Measurements from ENCODE around the gene CD58.

CD58 gene

GRCh38 chr1:116558140-116558549, 12.7 kb downstream of the CD58 start:
- Histone ChIP-seq H3K36me3 (ENCODE audit: control insufficient read depth, insufficient read depth, low read length) (no peaks in the 10 kb centered on the region), H3K27ac (ENCODE audit: low read length) (no peak overlapping the region), H3K9me3 (ENCODE audit: control insufficient read depth, insufficient read depth, low read length) (no peaks in the 10 kb centered on the region; the same call in 1 of the 2 replicates), H3K4me3 (ENCODE audit: low read length) (no peak overlapping the region), H3K4me1 (ENCODE audit: control insufficient read depth, insufficient read depth, low read length) (0 out of 2 replicates have a peak, but pooled peaks cover 1% of the 10 kb centered on the region), H3K27me3 (ENCODE audit: control insufficient read depth, insufficient read depth, low read length) (no peaks in the 10 kb centered on the region)
- no peak for DNase-seq (ENCODE audit: low read depth, low spot score)
- WGBS (ENCODE audit: insufficient coverage, insufficient read length) = no CpG with 5 or more reads among the region's 4 CpGs

- Histone ChIP-seq H3K27me3 (ENCODE audit: control insufficient read depth, insufficient read depth, low read length) (no peaks in the 10 kb centered on the region), H3K4me3 (ENCODE audit: low read length) (no peak overlapping the region), H3K27ac (ENCODE audit: low read length) (no peak overlapping the region), H3K36me3 (ENCODE audit: control insufficient read depth, insufficient read depth, low read length) (no peaks in the 10 kb centered on the region), H3K4me1 (ENCODE audit: control insufficient read depth, insufficient read depth, low read length) (0 out of 2 replicates have a peak, but pooled peaks cover 1% of the 10 kb centered on the region), H3K9me3 (ENCODE audit: control insufficient read depth, insufficient read depth, low read length) (no peaks in the 10 kb centered on the region)
- no CpG with 5 or more reads among the region's 4 CpGs for whole genome bisulfite sequencing (ENCODE audit: insufficient coverage, insufficient read length)
- DNase-seq (ENCODE audit: low read depth, low spot score) = no peak
These were observed 13.4 kb downstream of the CD58 start for GRCh38 chr1:116557323-116557878.

DNA sequence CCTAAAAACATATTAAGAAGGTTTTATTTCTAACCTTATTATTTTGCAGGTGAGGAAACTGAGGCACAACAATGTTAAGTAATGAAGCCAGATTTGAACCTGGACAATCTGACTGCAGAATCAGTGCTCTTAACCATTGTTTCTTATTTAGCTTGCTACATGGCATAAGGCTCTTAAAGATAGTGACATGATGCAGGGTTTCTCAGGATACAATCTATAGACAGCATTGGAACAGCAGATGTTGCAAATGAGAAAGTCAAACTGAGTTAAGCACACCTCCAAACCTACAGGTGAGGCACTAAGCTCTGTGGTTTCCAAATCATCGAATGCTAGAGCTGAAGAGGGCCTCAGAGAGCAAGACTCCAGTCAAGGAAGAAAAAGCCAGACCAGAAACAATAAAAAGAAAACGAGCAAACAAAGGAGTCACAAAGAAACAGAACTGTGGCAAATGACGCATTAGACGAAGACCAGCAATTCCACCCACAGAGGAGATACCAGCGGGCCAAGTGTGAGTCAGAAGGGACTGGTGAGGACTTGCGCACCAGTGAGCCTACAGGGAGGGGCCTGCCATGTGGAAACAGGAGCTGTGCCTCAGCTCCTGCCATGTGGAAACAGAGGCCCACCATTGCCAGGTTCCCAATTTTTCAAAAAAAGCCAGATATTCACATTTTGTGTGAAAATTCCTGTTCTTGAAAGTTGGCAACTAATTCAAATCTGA, 14.4 kb downstream of the CD58 start:
- H3K4me1 ChIP-seq (ENCODE audit: control insufficient read depth, insufficient read depth, low read length) = 0 out of 2 replicates have a peak, but pooled peaks cover 1% of the 10 kb centered on the region
- WGBS (ENCODE audit: insufficient coverage, insufficient read length) = no CpG with 5 or more reads among the region's 6 CpGs

GRCh38 chr1:116554924-116555323, 15.9 kb downstream of the CD58 start:
- no CpG with 5 or more reads among the region's 2 CpGs for WGBS (ENCODE audit: insufficient coverage, insufficient read length)
- Histone ChIP-seq H3K27ac (ENCODE audit: low read length) (no peak overlapping the region), H3K4me3 (ENCODE audit: low read length) (no peak overlapping the region), H3K4me1 (ENCODE audit: control insufficient read depth, insufficient read depth, low read length) (0 out of 2 replicates have a peak, but pooled peaks cover 1% of the 10 kb centered on the region), H3K9me3 (ENCODE audit: control insufficient read depth, insufficient read depth, low read length) (no peaks in the 10 kb centered on the region), H3K36me3 (ENCODE audit: control insufficient read depth, insufficient read depth, low read length) (no peaks in the 10 kb centered on the region), H3K27me3 (ENCODE audit: control insufficient read depth, insufficient read depth, low read length) (no peaks in the 10 kb centered on the region)
- DNase-seq (ENCODE audit: low read depth, low spot score) = no peak

More for the DNA sequence above, 14.4 kb downstream of the CD58 start:
- Histone ChIP-seq H3K9me3 (ENCODE audit: control insufficient read depth, insufficient read depth, low read length) (no peaks in the 10 kb centered on the region), H3K27me3 (ENCODE audit: control insufficient read depth, insufficient read depth, low read length) (no peaks in the 10 kb centered on the region), H3K4me3 (ENCODE audit: low read length) (no peak overlapping the region), H3K36me3 (ENCODE audit: control insufficient read depth, insufficient read depth, low read length) (no peaks in the 10 kb centered on the region), H3K27ac (ENCODE audit: low read length) (no peak overlapping the region)
- no peak for DNase-seq (ENCODE audit: low read depth, low spot score)

GRCh38 chr1:116553386-116554115, 17.3 kb downstream of the CD58 start:
- no peaks in the 10 kb centered on the region for H3K9me3 ChIP-seq (ENCODE audit: control insufficient read depth, insufficient read depth, low read length)
- no peak overlapping the region for H3K27ac ChIP-seq (ENCODE audit: low read length)
- H3K36me3 ChIP-seq (ENCODE audit: control insufficient read depth, insufficient read depth, low read length) = no peaks in the 10 kb centered on the region
- H3K4me3 ChIP-seq (ENCODE audit: low read length) = no peak overlapping the region
- no peak for DNase-seq (ENCODE audit: low read depth, low spot score)
- no CpG with 5 or more reads among the region's 1 CpG for WGBS (ENCODE audit: insufficient coverage, insufficient read length)
- 0 out of 2 replicates have a peak, but pooled peaks cover 1% of the 10 kb centered on the region for H3K4me1 ChIP-seq (ENCODE audit: control insufficient read depth, insufficient read depth, low read length)
- H3K27me3 ChIP-seq (ENCODE audit: control insufficient read depth, insufficient read depth, low read length) = no peaks in the 10 kb centered on the region

DNA sequence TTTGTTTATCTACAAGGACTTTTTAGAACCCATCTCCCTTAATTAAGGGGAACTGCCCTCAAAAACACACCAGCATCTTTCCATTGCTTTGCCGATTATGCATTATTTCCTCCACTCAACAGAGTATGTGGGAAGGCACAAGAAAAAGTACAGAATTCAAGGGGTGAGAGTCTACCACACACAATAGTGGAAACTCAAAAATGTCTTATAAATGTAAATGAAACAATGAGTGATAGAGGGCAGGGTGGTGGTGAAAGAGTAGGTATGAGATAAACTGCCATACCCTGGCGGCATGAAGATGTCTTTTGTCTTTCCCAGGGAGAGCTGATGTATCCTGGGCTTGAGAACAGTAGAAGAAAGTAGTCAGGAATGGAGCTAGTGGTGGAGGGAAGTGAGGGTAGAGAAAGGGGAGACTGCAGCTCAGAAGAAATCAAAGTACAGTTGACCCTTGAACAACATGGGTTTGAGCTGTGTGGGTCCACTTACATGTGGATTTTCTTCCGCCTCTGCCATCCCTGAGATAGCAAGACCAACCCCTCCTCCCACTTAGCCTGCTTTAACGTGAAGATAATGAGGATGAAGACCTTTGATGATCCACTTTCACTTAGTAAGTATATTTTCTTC, 24.4 kb downstream of the CD58 start:
- DNase-seq (ENCODE audit: low read depth, low spot score) = no peak
- no peaks in the 10 kb centered on the region for H3K36me3 ChIP-seq (ENCODE audit: control insufficient read depth, insufficient read depth, low read length)
- no peak overlapping the region for H3K27ac ChIP-seq (ENCODE audit: low read length)
- no peaks in the 10 kb centered on the region for H3K4me1 ChIP-seq (ENCODE audit: control insufficient read depth, insufficient read depth, low read length)
- no peaks in the 10 kb centered on the region for H3K9me3 ChIP-seq (ENCODE audit: control insufficient read depth, insufficient read depth, low read length)
- H3K27me3 ChIP-seq (ENCODE audit: control insufficient read depth, insufficient read depth, low read length) = no peaks in the 10 kb centered on the region
- H3K4me3 ChIP-seq (ENCODE audit: low read length) = no peak overlapping the region
- WGBS (ENCODE audit: insufficient coverage, insufficient read length) = no CpG with 5 or more reads among the region's 4 CpGs

DNA sequence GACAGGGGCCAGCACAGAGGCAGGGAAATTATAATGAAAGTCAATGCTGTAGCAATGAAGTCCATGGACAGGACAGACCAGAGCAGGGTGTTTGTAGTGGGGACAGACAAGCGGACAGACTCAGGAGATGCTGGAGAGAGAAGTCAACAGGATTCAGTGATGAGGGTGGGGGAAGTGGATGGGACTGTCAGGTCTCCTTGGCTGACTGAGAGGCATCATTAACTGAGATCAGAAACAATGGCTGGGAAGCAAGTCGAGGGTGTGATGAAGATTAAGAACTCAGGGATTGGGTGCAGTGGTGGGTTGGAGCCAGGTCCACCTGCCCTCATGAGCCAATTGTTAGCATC, 25.5 kb downstream of the CD58 start:
- no peak overlapping the region for H3K4me3 ChIP-seq (ENCODE audit: low read length)
- WGBS (ENCODE audit: insufficient coverage, insufficient read length) = no CpG with 5 or more reads among the region's 2 CpGs

DNA sequence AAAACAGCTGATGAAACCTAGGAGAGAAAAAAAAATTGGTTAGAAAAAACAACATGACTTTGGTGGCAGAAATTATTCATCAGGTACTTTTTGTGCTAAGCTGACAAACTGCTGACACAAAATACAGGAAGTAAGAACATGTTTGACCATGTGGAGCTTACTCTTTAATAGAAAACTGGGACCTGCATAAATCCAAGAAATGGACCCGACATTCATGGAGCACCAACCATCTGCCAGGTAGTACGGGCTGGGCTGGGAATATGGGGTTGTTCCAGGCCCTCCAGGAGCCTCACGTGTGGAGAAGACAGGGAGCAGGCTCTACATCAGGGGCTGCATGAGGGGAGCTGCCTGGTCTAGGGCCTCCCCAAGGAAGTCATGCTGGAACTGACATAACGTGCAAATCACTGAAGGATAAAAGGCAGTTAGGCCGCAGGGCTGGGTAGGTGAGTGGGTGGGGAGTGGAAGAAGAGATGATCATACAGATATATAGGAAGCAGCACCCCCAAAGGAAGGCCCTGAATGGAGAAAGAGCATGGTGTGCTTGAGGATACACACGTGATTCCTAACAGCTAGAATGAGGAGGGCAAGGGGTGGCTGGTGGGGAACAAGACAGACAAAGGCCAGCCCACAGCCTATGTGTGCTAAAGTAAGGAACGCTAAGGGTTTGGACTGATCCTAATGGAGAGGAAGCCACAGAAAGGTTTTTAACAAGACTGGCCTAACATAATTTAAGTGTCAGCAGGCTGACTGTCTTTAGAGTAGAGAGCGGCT, 26.1 kb downstream of the CD58 start:
- H3K4me3 ChIP-seq (ENCODE audit: low read length) = no peak overlapping the region
- no peaks in the 10 kb centered on the region for H3K4me1 ChIP-seq (ENCODE audit: control insufficient read depth, insufficient read depth, low read length)
- H3K9me3 ChIP-seq (ENCODE audit: control insufficient read depth, insufficient read depth, low read length) = no peaks in the 10 kb centered on the region
- no peaks in the 10 kb centered on the region for H3K27me3 ChIP-seq (ENCODE audit: control insufficient read depth, insufficient read depth, low read length)
- no peaks in the 10 kb centered on the region for H3K36me3 ChIP-seq (ENCODE audit: control insufficient read depth, insufficient read depth, low read length)
- no peak overlapping the region for H3K27ac ChIP-seq (ENCODE audit: low read length)
- WGBS (ENCODE audit: insufficient coverage, insufficient read length) = no CpG with 5 or more reads among the region's 8 CpGs
- no peak for DNase-seq (ENCODE audit: low read depth, low spot score)

More for the DNA sequence above, 25.5 kb downstream of the CD58 start:
- Histone ChIP-seq H3K4me1 (ENCODE audit: control insufficient read depth, insufficient read depth, low read length) (no peaks in the 10 kb centered on the region), H3K9me3 (ENCODE audit: control insufficient read depth, insufficient read depth, low read length) (no peaks in the 10 kb centered on the region), H3K27ac (ENCODE audit: low read length) (no peak overlapping the region), H3K27me3 (ENCODE audit: control insufficient read depth, insufficient read depth, low read length) (no peaks in the 10 kb centered on the region), H3K36me3 (ENCODE audit: control insufficient read depth, insufficient read depth, low read length) (no peaks in the 10 kb centered on the region)
- no peak for DNase-seq (ENCODE audit: low read depth, low spot score)

GRCh38 chr1:116540088-116540487, 30.7 kb downstream of the CD58 start:
- DNase-seq (ENCODE audit: low read depth, low spot score) = no peak
- no peak overlapping the region for H3K4me3 ChIP-seq (ENCODE audit: low read length)
- no peaks in the 10 kb centered on the region for H3K36me3 ChIP-seq (ENCODE audit: control insufficient read depth, insufficient read depth, low read length)
- no peaks in the 10 kb centered on the region for H3K9me3 ChIP-seq (ENCODE audit: control insufficient read depth, insufficient read depth, low read length)
- no peaks in the 10 kb centered on the region for H3K27me3 ChIP-seq (ENCODE audit: control insufficient read depth, insufficient read depth, low read length)
- H3K4me1 ChIP-seq (ENCODE audit: control insufficient read depth, insufficient read depth, low read length) = no peaks in the 10 kb centered on the region
- H3K27ac ChIP-seq (ENCODE audit: low read length) = no peak overlapping the region

- Histone ChIP-seq H3K4me3 (ENCODE audit: low read length) (no peak overlapping the region), H3K4me1 (ENCODE audit: control insufficient read depth, insufficient read depth, low read length) (no peaks in the 10 kb centered on the region), H3K36me3 (ENCODE audit: control insufficient read depth, insufficient read depth, low read length) (no peaks in the 10 kb centered on the region; the same call in 1 of the 2 replicates), H3K9me3 (ENCODE audit: control insufficient read depth, insufficient read depth, low read length) (no peaks in the 10 kb centered on the region), H3K27ac (ENCODE audit: low read length) (no peak overlapping the region), H3K27me3 (ENCODE audit: control insufficient read depth, insufficient read depth, low read length) (no peaks in the 10 kb centered on the region)
- no CpG with 5 or more reads among the region's 1 CpG for WGBS (ENCODE audit: insufficient coverage, insufficient read length)
- no peak for DNase-seq (ENCODE audit: low read depth, low spot score)
These were observed 32.3 kb downstream of the CD58 start for GRCh38 chr1:116538544-116538943.

Data from iPS DF 6.9 (cell line).